ENCODE data around the gene GPR132. TPM values are rescaled to one million over a fixed set of nuclear protein-coding genes. Genes with fewer than 3 reads are reported as not detected.
"Not testable (repeated sequence)": the region's sequence is repeated elsewhere in the genome, so short reads cannot be mapped to it uniquely, and the experiment has no call there.

The GPR132 gene
- total RNA-seq, 3 donors from 2014 or later (not counting 1 experiment from before 2014, with no cell fraction given): 18.2 to 30.3 (median 26.7) TPM

DNA sequence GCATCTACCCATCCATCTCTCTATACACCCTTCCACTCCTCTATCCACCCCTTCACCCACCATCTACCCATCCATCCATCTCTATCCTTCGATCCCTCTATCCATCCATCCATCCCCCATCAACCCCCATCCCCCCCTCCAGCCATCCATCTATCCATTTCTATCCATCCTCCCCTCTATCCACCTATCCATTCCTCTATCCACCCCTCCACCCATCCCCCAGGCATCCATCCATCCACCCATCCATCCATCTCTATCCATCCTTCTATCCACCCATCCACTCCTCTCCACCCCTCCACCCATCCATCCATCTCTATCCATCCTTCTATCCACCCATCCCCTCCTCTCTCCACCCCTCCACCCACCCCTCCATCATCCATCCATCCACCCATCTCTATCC is 17.5 kb upstream of the GPR132 start:
- Mint-ChIP-seq H3K27ac (peak overlapping the region in 1 of 2 donors; percentile 6), H3K27me3 (ENCODE audit: low read depth in 2 of 2) (peaks cover 0 to 3% of the 10 kb centered on the region in 2 donors), H3K9me3 (no peaks in the 10 kb centered on the region), H3K4me1 (peaks cover 12 to 39% of the 10 kb centered on the region in 2 donors), H3K4me3 (no peak overlapping the region), H3K36me3 (no peaks in the 10 kb centered on the region)
- 92% methylated on average over 1 of the region's 1 CpG for WGBS (ENCODE audit: insufficient coverage)
- intact Hi-C loops (cut with micrococcal nuclease): no loop called here
- Histone ChIP-seq H3K9me3 (ENCODE audit: control insufficient read depth, insufficient read depth, low read length) (no peaks in the 10 kb centered on the region), H3K27ac (ENCODE audit: low read length) (no peak overlapping the region), H3K36me3 (ENCODE audit: control insufficient read depth, insufficient read depth, low read length) (no peaks in the 10 kb centered on the region), H3K4me1 (ENCODE audit: control insufficient read depth, insufficient read depth, low read length) (peaks cover 37% of the 10 kb centered on the region), H3K27me3 (ENCODE audit: control insufficient read depth, insufficient read depth, low read length) (no peaks in the 10 kb centered on the region), H3K4me3 (ENCODE audit: low read length) (no peak overlapping the region)
- TF ChIP-seq, protein P1, sequence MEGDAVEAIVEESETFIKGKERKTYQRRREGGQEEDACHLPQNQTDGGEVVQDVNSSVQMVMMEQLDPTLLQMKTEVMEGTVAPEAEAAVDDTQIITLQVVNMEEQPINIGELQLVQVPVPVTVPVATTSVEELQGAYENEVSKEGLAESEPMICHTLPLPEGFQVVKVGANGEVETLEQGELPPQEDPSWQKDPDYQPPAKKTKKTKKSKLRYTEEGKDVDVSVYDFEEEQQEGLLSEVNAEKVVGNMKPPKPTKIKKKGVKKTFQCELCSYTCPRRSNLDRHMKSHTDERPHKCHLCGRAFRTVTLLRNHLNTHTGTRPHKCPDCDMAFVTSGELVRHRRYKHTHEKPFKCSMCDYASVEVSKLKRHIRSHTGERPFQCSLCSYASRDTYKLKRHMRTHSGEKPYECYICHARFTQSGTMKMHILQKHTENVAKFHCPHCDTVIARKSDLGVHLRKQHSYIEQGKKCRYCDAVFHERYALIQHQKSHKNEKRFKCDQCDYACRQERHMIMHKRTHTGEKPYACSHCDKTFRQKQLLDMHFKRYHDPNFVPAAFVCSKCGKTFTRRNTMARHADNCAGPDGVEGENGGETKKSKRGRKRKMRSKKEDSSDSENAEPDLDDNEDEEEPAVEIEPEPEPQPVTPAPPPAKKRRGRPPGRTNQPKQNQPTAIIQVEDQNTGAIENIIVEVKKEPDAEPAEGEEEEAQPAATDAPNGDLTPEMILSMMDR (IDR thresholded peaks at IDR 0.05): no peak
- ATAC-seq: no peak
- DNase-seq: no peak

DNA sequence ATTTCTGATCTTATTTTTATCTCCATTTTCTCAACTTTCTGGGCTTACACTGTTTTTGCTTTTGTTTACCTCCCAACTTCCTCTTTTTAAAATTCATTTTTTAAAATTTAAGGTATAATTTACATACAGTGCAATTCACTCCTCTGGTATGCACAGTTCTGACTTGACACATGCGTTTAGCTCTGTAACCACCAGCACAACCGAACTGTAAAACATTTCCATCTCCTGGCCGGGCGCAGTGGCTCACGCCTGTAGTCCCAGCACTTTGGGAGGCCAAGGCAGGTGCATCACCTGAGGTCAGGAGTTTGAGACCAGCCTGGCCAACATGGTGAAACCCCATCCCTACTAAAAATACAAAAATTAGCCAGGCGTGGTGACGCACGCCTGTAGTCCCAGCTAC is 16.2 kb upstream of the GPR132 start:
- H3K27me3 ChIP-seq (ENCODE audit: control insufficient read depth, insufficient read depth, low read length); H3K27ac Mint-ChIP-seq; H3K36me3 Mint-ChIP-seq; DNase-seq; H3K4me3 ChIP-seq (ENCODE audit: low read length); H3K9me3 Mint-ChIP-seq; intact Hi-C loops (cut with micrococcal nuclease); H3K27ac ChIP-seq (ENCODE audit: low read length); ATAC-seq; H3K27me3 Mint-ChIP-seq (ENCODE audit: low read depth in 2 of 2); H3K4me3 Mint-ChIP-seq; H3K9me3 ChIP-seq (ENCODE audit: control insufficient read depth, insufficient read depth, low read length); H3K36me3 ChIP-seq (ENCODE audit: control insufficient read depth, insufficient read depth, low read length): not testable (repeated sequence)
- WGBS (ENCODE audit: insufficient coverage): 66% methylated on average over 8 of the region's 8 CpGs
- H3K4me1 Mint-ChIP-seq: peaks cover 14 to 44% of the 10 kb centered on the region in 2 donors
- peaks cover 40% of the 10 kb centered on the region for H3K4me1 ChIP-seq (ENCODE audit: control insufficient read depth, insufficient read depth, low read length)

- H3K27ac Mint-ChIP-seq: no peak overlapping the region
- no peak for ATAC-seq
- 93% methylated on average over 17 of the region's 17 CpGs for WGBS (ENCODE audit: insufficient coverage)
- H3K36me3 Mint-ChIP-seq: no peaks in the 10 kb centered on the region
- Histone ChIP-seq H3K4me1 (ENCODE audit: control insufficient read depth, insufficient read depth, low read length) (peaks cover 40% of the 10 kb centered on the region), H3K27me3 (ENCODE audit: control insufficient read depth, insufficient read depth, low read length) (no peaks in the 10 kb centered on the region), H3K9me3 (ENCODE audit: control insufficient read depth, insufficient read depth, low read length) (no peaks in the 10 kb centered on the region), H3K27ac (ENCODE audit: low read length) (no peak overlapping the region), H3K4me3 (ENCODE audit: low read length) (no peak overlapping the region), H3K36me3 (ENCODE audit: control insufficient read depth, insufficient read depth, low read length) (no peaks in the 10 kb centered on the region)
- peaks cover 12 to 53% of the 10 kb centered on the region in 2 donors for H3K4me1 Mint-ChIP-seq
- TF ChIP-seq, protein P1 (IDR thresholded peaks at IDR 0.05): no peak
- DNase-seq: no peak
- H3K4me3 Mint-ChIP-seq: no peak overlapping the region
- no peaks in the 10 kb centered on the region for H3K9me3 Mint-ChIP-seq
- peaks cover 0 to 3% of the 10 kb centered on the region in 2 donors for H3K27me3 Mint-ChIP-seq (ENCODE audit: low read depth in 2 of 2)
- intact Hi-C loops (cut with micrococcal nuclease): no loop called here
Measured at GRCh38 chr14:105080161-105080560, 14.9 kb upstream of the GPR132 start.

DNA sequence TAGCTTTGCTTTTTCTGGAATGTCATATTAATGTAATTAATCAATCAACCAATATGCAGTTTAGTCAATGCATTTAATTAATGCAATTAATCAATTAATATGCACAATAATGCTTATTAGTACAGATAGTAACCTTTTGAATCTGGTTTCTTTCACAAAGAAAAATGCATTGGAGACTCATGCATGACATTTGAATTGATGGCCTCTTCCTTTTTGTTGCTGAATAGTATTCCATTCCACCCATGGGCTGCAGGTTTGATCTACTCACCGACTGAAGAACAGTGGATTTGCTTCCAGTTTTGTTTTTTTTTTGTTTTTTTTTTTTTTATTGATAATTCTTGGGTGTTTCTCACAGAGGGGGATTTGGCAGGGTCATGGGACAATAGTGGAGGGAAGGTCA is 13.1 kb upstream of the GPR132 start:
- H3K27ac Mint-ChIP-seq: no peak overlapping the region
- TF ChIP-seq, protein P1 (IDR thresholded peaks at IDR 0.05): no peak
- no CpG with 5 or more reads among the region's 1 CpG for WGBS (ENCODE audit: insufficient coverage)
- ATAC-seq (no peak), DNase-seq (no peak)
- no peak overlapping the region for H3K4me3 ChIP-seq (ENCODE audit: low read length)
- H3K36me3 Mint-ChIP-seq: no peaks in the 10 kb centered on the region
- H3K36me3 ChIP-seq (ENCODE audit: control insufficient read depth, insufficient read depth, low read length): no peaks in the 10 kb centered on the region
- no peaks in the 10 kb centered on the region for H3K9me3 ChIP-seq (ENCODE audit: control insufficient read depth, insufficient read depth, low read length)
- H3K9me3 Mint-ChIP-seq: no peaks in the 10 kb centered on the region
- peaks cover 47% of the 10 kb centered on the region for H3K4me1 ChIP-seq (ENCODE audit: control insufficient read depth, insufficient read depth, low read length)
- intact Hi-C loops (cut with micrococcal nuclease): no loop called here
- no peak overlapping the region for H3K27ac ChIP-seq (ENCODE audit: low read length)
- peaks cover 12 to 43% of the 10 kb centered on the region in 2 donors for H3K4me1 Mint-ChIP-seq
- H3K4me3 Mint-ChIP-seq: peak overlapping the region; percentile 60
- no peaks in the 10 kb centered on the region for H3K27me3 Mint-ChIP-seq (ENCODE audit: low read depth in 2 of 2)
- H3K27me3 ChIP-seq (ENCODE audit: control insufficient read depth, insufficient read depth, low read length): no peaks in the 10 kb centered on the region
